ENCODE data around the gene SMU1.

Gene SMU1

DNA sequence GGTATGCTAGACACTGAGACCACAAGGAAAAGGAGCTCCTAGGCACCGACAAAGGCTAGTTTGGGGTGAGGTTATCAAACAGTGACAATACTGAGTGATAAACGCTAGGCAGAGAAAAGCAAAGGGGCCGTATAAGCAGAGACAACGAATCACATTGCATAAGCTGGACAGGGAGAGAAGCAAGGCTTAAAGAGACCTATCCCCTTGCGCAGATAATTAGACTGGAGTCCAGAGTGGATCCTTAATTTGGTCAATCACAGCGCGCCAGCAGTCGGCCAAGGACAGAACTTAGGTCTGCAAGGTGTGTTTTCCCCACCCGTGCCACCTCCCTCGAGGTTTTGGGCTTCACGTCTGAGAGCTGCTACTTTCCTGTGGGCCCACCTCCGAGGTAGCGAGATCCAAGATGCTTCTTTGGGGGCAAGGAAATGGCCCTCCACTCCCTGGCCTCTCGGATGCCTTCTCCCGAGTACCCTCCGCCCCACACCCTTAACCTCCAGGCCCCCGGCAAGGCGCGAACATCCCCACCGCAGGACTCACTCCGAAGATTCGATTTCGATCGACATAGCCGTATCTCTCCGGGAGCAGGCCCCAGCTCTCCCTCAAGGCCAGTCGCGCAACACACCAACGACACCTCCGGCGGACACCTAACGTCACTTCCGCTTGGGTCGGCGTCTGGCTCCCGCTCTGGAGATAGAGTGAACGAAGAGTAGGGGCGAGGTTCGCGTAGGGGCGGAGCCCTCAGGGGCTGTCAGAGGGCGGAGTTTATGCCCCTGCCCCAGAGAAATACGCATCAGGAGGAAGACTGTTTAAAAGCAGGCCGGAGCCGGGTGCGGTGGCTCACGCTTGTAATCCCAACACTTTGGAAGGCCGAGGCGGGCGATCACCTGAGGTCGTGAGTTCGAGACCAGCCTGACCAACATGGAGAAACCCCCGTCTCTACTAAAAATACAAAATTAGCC lies at the start of gene SMU1:
TSS of gene SMU1 (minus strand) at position 629 of the 959 bp plus-strand sequence. CDS start at position 563, 66 bp downstream.
- Histone ChIP-seq H3K4me2 (peak within 1 kb of the TSS; percentile 81 to 99 (median 93)), H4K20me1 (peaks cover 4 to 49% (median 20%) of the 10 kb centered on the region in 11 experiments; a peak in 17 of 22 replicates), H3K4me1 (peaks cover 27 to 41% (median 33%) of the 10 kb centered on the region in 10 experiments), H3K9me3 (replicated peaks in 1 of 11) (no peaks in the 10 kb centered on the region), H3K9ac (peak within 1 kb of the TSS; percentile 90 to 98 (median 94)), H3K27me3 (no peaks in the 10 kb centered on the region), H3K4me3 (peak within 1 kb of the TSS; percentile 73 to 96 (median 84)), H3K36me3 (peaks cover 35 to 36% (median 35%) of the 10 kb centered on the region in 11 experiments), H3K27ac (peak within 1 kb of the TSS; percentile 83 to 94 (median 89))
- TF ChIP-seq Cebpa-rat (IDR thresholded peaks at IDR 0.05), result no peak

GRCh38 chr9:33125461-33125860 lies 49.0 kb upstream of the SMU1 start:
- peak overlapping the region in 2 of 10 experiments; percentile 14 to 23; a peak in 3 of 20 replicates for H3K4me3 ChIP-seq

DNA sequence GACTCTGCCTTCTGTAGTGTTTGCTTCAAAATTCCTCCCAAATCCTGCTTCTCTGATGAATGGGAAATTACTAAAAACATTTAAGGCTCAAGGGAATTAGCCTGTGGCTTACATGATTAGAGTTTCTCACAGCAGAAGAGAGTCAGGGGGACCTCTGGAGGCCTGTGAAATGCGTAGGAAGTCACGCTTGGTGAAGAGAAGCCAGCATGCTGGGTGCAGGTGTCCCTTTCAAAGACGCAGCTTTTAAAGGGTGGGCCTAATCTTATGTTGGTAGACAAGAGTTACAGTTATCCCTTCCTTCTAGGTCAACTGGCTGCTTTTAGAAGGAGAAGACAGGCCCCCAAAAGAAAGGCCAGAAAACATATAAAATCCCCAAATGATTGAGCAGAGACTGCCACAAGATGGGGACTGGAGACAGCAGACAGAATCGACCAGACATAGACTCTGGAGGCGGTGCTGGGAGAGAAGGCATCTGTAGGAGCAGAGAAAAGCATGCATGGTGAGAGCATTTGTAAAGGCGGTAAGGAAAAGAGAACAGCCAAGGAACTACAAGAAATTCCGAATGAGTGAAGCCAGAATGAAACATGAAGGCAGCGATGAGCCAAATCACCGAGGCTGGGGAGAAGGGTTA lies 48.4 kb upstream of the SMU1 start:
- Histone ChIP-seq H3K4me3 (peak overlapping the region in 1 of 10 experiments; percentile 5; a peak in 1 of 20 replicates), H3K9ac (peak overlapping the region in 9 of 11 experiments; percentile 8 to 66 (median 23); a peak in 13 of 22 replicates), H3K4me2 (peak overlapping the region; percentile 79 to 96 (median 84)), H3K36me3 (peaks cover 49 to 94% (median 72%) of the 10 kb centered on the region in 11 experiments), H3K27ac (peak overlapping the region in 10 of 11 experiments; percentile 53 to 78 (median 72); a peak in 20 of 22 replicates), H3K9me3 (replicated peaks in 1 of 11) (no peaks in the 10 kb centered on the region), H3K27me3 (no peaks in the 10 kb centered on the region), H3K4me1 (peaks cover 68 to 89% (median 79%) of the 10 kb centered on the region in 10 experiments), H4K20me1 (peaks cover 0 to 91% (median 13%) of the 10 kb centered on the region in 11 experiments; a peak in 14 of 22 replicates)
- no peak for TF ChIP-seq Cebpa-rat (IDR thresholded peaks at IDR 0.05)

More at GRCh38 chr9:33125461-33125860, 49.0 kb upstream of the SMU1 start:
- H3K9ac ChIP-seq, result peak overlapping the region in 8 of 11 experiments; percentile 8 to 66 (median 38); a peak in 12 of 22 replicates
- peaks cover 0 to 91% (median 13%) of the 10 kb centered on the region in 11 experiments; a peak in 14 of 22 replicates for H4K20me1 ChIP-seq
- peak overlapping the region; percentile 79 to 96 (median 84) for H3K4me2 ChIP-seq
- TF ChIP-seq Cebpa-rat (IDR thresholded peaks at IDR 0.05), result no peak
- no peaks in the 10 kb centered on the region for H3K27me3 ChIP-seq
- peak overlapping the region in 10 of 11 experiments; percentile 53 to 78 (median 72); a peak in 20 of 22 replicates for H3K27ac ChIP-seq
- peaks cover 73 to 95% (median 84%) of the 10 kb centered on the region in 10 experiments for H3K4me1 ChIP-seq
- peaks cover 43 to 94% (median 66%) of the 10 kb centered on the region in 11 experiments for H3K36me3 ChIP-seq
- no peaks in the 10 kb centered on the region for H3K9me3 ChIP-seq (replicated peaks in 1 of 11)

DNA sequence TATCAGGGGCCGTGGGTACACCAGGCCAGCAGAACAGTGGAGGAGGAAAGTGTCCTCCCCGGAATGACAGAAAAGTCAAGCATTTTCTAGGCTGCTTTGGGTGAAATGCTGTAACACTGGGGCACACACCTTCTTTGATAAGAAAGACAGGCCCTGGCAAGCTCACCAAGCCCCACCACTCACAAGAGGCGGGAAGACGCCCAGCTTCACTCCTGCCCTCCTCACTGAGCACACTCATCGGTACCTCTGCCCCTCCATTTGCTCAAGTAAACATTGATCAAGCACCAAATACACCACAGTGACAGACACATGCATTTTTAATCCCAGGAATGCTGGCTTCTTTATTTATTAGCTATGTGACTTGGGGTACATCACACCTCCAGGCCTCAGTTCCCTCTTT lies 47.6 kb upstream of the SMU1 start:
- Histone ChIP-seq H4K20me1 (peaks cover 0 to 85% (median 10%) of the 10 kb centered on the region in 11 experiments; a peak in 14 of 22 replicates), H3K36me3 (peaks cover 52 to 94% (median 73%) of the 10 kb centered on the region in 11 experiments), H3K9me3 (replicated peaks in 1 of 11) (no peaks in the 10 kb centered on the region), H3K9ac (peak overlapping the region in 5 of 11 experiments; percentile 11 to 66 (median 53); a peak in 3 of 22 replicates), H3K27me3 (no peaks in the 10 kb centered on the region), H3K4me2 (peak overlapping the region; percentile 9 to 96 (median 84); a peak in 20 of 22 replicates), H3K4me1 (peaks cover 59 to 88% (median 76%) of the 10 kb centered on the region in 10 experiments), H3K27ac (peak overlapping the region in 7 of 11 experiments; percentile 53 to 78 (median 73); a peak in 11 of 22 replicates), H3K4me3 (no peak overlapping the region)
- TF ChIP-seq Cebpa-rat (IDR thresholded peaks at IDR 0.05), result no peak

DNA sequence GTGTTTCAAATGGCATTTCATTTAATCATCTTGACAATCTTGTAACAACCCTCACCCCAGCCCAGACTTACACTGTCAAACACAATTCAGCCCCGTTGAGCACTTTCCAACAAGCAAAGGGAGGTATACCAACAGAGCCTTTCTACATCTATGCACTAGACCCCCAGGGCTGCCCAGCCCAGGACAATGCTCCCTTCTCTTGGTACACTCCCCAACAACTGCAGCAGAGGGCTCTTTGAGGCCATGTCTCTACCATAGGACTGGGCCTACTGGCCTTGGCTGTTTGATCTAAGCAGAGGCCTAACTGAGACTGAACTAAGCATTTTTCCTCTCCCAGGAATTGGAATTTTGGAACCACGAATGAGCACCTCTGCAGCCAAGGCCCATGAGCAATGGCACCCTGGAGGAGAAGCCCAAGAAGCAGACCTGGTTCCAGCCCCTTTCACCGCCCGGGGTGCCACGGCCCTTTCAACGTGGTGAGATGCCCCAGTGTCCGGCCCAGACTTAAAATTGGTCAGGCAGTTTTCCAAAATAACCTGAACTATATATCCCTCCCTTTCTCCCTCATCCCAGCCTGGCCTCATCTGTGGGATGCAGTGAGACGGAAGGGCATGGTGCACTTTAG lies 47.0 kb upstream of the SMU1 start:
- no peaks in the 10 kb centered on the region for H3K27me3 ChIP-seq
- peaks cover 0 to 81% (median 10%) of the 10 kb centered on the region in 11 experiments; a peak in 14 of 22 replicates for H4K20me1 ChIP-seq
- H3K4me2 ChIP-seq, result peak overlapping the region; percentile 9 to 96 (median 84); a peak in 18 of 22 replicates
- peaks cover 59 to 87% (median 76%) of the 10 kb centered on the region in 10 experiments for H3K4me1 ChIP-seq
- TF ChIP-seq Cebpa-rat (IDR thresholded peaks at IDR 0.05), result no peak
- peak overlapping the region in 4 of 11 experiments; percentile 73 to 78 (median 76); a peak in 6 of 22 replicates for H3K27ac ChIP-seq
- no peak overlapping the region for H3K4me3 ChIP-seq
- no peak overlapping the region for H3K9ac ChIP-seq
- H3K36me3 ChIP-seq, result peaks cover 47 to 94% (median 72%) of the 10 kb centered on the region in 11 experiments
- H3K9me3 ChIP-seq (replicated peaks in 1 of 11), result no peaks in the 10 kb centered on the region

DNA sequence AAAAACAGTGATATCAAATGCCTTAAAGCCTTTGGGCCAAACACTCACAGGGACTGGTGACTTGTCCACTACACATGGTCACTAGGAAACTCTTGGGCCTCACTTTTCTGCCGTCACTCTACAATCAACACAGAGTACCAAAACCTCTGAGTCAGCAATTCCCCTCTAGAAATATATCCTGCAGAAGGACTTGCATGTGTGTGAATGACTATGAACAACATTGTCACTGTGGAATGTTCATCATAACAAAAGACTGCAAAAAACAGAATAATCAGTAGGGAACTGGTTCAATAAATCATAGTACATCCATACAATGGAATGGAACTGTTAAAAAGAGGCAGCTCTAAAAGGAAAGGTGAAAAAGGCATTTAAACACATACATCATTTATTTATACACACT lies 44.1 kb upstream of the SMU1 start:
- Histone ChIP-seq H4K20me1 (peaks cover 3 to 60% (median 27%) of the 10 kb centered on the region in 11 experiments; a peak in 19 of 22 replicates), H3K9ac (no peak overlapping the region), H3K4me1 (peaks cover 70 to 88% (median 84%) of the 10 kb centered on the region in 10 experiments), H3K4me3 (no peak overlapping the region), H3K4me2 (peak overlapping the region in 4 of 11 experiments; percentile 17 to 54 (median 40); a peak in 6 of 22 replicates), H3K27me3 (no peaks in the 10 kb centered on the region), H3K9me3 (replicated peaks in 1 of 11) (no peaks in the 10 kb centered on the region), H3K27ac (no peak overlapping the region), H3K36me3 (peaks cover 33 to 82% (median 59%) of the 10 kb centered on the region in 11 experiments)
- no peak for TF ChIP-seq Cebpa-rat (IDR thresholded peaks at IDR 0.05)

- no peaks in the 10 kb centered on the region for H3K27me3 ChIP-seq
- peak overlapping the region in 2 of 10 experiments; percentile 9; a peak in 1 of 20 replicates for H3K4me3 ChIP-seq
- H3K27ac ChIP-seq, result peak overlapping the region in 9 of 11 experiments; percentile 59 to 90 (median 79); a peak in 16 of 22 replicates
- peaks cover 0 to 60% (median 17%) of the 10 kb centered on the region in 11 experiments; a peak in 17 of 22 replicates for H4K20me1 ChIP-seq
- H3K9me3 ChIP-seq (replicated peaks in 1 of 11), result no peaks in the 10 kb centered on the region
- H3K4me2 ChIP-seq, result peak overlapping the region; percentile 70 to 91 (median 81)
- peaks cover 44 to 78% (median 62%) of the 10 kb centered on the region in 10 experiments for H3K4me1 ChIP-seq
- H3K36me3 ChIP-seq, result peaks cover 60 to 86% (median 75%) of the 10 kb centered on the region in 11 experiments
- no peak for TF ChIP-seq Cebpa-rat (IDR thresholded peaks at IDR 0.05)
- peak overlapping the region in 9 of 11 experiments; percentile 39 to 81 (median 70); a peak in 10 of 22 replicates for H3K9ac ChIP-seq
Measured at GRCh38 chr9:33117796-33118195, 41.3 kb upstream of the SMU1 start.
